HuH-7 (cell line): ENCODE measurements around the gene AGPAT1.
"Not testable (repeated sequence)": the region's sequence is repeated elsewhere in the genome, so short reads cannot be mapped to it uniquely, and the experiment has no call there.

Experiments used
- DNase-seq: peaks from one replicate; pipeline ENCODE4 v3.0.0; 2011; ENCODE audit warnings: low spot score

Gene AGPAT1, protein sequence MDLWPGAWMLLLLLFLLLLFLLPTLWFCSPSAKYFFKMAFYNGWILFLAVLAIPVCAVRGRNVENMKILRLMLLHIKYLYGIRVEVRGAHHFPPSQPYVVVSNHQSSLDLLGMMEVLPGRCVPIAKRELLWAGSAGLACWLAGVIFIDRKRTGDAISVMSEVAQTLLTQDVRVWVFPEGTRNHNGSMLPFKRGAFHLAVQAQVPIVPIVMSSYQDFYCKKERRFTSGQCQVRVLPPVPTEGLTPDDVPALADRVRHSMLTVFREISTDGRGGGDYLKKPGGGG

DNA sequence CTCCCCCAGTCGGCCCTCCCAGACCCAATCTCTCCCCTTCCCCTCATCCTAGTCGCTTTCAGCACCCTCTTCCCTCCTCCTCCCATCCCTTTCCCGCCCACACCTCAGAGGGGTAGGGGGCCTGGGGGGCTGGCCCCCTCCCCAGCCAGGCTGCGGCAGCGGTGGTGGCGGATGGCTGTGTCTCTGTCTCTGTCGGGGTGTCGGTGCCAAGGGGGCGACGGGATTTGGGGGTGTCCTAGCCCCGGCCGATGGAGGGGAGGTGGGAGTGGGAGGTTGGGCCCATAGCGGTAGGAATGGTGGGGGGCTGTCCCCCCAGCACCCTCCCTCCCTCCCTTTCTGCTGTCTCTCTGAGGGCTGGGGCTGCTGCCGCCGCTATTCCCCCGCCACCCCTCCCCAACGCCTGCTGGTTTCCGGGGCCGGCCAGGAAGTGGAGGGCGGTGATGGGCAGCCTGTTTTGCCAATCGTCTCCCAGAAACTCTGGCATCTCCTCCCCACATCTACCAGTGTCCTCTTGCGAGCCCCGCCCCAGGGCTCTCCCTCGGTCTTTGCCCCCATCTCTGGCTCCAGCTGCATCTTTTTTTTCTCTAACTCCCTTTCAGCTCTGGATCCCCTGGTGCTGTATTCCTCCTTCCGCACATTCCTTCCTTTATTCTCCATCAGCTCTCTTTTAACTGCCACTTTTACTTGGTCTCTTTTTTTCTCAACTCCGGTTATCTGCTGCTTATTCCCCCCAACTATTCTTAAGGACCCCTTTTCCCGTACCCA lies at the start of gene AGPAT1:
Gene AGPAT1, minus strand, starts transcription at position 374 of the 765 bp plus-strand sequence. CDS start 4,588 bp downstream, outside the sequence.
- DNase-seq = peak; percentile 93

DNA sequence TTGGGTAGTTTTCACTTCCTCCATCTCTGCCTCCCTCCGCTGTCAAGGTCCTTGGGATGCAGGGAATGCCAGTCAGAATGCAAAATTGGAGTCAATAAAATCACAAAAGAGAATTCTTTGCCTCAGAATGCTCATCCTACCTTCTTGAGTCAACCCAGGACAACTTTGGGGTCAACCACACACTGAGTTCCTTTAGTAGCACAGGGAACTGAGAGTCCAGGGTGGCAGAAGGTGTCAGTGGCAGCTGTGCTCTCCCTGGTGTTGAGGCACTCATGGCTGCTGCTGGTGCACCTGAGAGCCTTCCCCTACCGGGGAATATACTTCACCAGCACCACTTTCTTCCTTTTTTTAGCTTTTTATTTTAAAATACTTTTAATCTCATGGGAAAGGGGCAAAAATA lies 48.8 kb upstream of the AGPAT1 start:
- DNase-seq = no peak

DNA sequence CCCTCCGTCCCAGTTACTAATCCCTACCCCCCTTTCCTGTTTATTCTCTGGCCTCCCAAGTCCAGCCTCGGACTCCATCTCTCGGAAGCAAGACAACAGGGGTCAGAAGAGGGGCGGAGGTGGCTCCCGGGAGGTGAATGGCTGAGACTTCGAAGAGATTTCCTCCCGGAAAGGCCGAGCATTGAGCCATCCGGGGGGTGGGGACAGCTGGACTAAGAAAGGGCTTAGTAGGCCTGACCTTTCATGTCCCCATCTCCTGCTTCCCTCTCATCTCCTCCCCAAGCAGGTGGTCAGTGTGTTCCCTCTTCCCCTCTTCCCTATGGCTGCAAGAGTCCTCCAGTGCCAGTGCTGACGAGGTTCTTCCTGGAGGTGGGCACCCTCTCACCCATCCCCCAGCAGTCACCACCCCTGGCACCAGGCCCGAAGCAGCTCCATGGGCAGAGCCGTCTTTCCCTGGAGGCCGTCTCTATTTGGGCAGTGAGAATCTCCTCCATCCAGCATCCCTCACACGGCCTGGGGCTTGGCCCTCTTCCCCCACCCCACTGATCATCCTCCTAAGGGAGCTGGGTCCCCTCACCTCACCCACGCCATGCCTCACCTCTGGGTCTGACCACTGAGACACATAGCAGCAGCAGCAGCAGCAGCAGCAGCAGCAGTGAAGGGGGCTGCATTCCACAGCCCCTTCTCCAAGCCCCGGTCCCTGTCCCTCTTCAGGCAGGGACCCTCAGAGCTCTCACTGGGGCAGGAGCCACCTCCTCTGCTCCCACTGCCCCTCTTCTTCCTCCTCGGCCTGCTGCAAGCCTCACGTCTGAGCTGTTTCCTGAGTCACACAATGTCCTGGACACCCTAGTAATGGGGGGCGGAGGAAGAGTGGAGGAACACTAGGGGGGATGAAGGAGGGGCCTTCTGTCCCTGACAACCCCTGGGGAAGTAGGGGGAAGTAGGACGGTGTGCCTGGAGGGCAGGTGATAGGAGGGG lies 47.7 kb upstream of the AGPAT1 start, which contains the start of gene NOTCH4:
Gene NOTCH4, minus strand, starts transcription at position 810 of the 978 bp plus-strand sequence. Its CDS starts 139 bp downstream, at position 671.
- no peak for DNase-seq

DNA sequence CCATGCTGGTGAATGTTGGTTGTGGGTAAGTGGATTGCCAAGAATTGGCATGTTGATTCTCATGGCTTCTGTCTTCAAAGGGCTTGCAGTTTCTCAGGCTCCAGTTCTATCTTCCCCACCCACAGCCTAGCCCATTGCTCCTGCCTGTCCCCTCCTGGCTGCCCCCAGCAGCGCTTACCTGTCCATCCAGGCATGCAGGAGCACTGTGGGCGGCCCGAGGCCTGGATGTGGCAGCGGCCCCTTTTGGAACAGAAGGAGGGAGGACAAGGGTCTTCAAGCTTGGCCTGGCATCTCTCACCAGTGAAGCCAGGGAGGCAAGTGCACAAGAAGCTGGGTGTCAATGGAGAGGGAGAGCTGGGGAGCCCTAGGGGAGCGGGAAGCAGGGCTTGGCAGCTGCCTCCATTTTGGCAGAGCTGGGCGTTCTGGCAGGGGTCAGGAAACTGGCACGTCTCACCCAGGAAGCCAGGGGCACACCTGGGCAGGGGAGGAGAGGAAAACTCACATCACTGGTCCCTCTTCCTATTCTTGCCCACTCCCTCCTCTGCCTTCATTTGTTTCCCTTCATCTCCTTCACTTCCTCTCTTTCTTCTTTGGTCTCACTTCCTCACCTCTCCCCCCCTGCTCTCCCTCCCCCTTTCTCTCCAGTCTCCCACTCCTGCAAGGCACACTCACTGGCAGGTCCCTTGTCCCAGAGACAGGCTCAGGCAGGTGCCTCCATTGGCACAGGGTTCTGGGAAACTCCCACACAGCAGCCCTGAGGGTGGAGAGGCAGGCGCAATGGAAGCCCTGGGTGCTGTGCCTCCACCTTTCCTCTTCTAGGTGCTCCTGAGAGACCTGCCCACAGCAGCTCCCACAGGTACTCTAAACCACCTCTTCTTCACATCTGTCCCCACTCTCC lies 46.7 kb upstream of the AGPAT1 start:
- no peak for DNase-seq

DNA sequence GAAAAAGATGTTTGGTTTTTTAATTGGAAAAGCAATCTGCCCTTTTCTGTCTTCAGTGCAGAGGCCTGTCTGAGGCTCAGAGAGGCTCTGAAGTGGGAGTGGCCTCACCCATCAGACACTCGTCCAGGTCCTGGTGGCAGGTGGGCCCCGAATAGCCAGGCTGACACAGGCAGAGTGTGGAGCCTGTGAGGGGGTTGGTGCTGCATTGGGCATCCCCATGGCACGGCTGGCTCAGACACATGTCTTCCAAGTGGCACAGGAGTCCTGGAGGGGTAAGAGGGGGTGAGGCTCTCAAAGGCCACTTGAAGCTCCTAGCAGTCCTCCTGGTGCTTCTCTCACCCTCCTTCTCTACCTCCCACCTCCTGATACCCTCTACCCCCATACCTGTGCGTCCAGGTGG lies 44.1 kb upstream of the AGPAT1 start:
- DNase-seq = no peak

DNA sequence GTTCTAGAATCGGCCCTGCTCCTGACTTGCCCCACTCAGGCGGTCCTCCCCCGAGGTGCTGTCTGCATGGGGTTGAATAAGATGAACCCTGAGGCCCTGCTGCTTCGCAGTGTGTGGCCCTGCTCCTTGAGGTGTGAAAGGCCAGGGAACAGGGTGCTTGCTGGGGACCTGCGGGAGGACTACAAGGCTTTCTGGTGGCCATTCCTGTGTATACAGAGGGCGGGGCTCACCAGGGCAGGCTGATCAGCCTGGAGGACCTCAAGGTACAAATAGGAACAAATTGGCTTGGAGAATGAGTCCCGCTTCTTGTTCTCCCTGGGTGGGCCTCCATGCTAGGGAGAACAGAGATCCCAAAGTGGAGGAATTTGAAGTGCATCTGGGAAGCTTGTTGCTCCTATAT lies 42.3 kb upstream of the AGPAT1 start:
- DNase-seq = no peak

DNA sequence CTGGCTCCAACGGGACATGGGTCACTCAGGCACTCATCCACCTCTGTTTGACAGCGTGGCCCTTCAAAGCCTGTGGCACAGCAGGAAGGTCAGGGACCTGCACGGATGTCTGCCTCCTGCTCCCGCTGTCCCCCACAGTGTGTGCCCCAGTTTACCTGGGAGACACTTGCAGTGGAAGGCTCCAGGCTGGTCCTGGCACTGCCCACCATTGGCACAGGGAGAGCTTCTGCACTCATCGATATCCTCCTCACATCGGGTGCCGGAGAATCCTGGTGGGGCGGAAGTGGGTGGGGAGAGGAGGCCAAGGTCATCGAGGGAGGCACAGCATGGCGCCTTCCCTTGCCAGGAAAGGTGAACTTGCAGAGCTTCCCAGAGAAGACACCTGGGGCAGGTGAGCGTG lies 41.1 kb upstream of the AGPAT1 start:
- DNase-seq = no peak

DNA sequence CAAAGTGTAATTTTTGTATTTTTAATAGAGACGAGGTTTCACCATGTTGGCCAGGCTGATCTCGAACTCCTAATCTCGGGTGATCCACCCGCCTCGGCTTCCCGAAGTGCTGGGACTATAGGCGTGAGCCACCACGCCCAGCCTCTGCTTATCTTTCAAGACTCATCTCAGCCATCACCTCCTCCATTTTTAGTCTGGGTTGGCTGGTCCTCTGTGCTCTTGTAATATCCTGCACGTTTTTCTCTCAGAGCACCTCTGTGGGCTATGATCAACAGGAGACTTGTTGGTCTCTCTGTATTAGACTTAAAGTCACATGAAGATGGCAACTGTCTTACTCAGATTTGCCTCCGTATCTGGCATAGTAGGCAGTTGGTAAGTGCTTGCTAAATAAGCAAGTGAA lies 40.4 kb upstream of the AGPAT1 start:
- DNase-seq = no peak

DNA sequence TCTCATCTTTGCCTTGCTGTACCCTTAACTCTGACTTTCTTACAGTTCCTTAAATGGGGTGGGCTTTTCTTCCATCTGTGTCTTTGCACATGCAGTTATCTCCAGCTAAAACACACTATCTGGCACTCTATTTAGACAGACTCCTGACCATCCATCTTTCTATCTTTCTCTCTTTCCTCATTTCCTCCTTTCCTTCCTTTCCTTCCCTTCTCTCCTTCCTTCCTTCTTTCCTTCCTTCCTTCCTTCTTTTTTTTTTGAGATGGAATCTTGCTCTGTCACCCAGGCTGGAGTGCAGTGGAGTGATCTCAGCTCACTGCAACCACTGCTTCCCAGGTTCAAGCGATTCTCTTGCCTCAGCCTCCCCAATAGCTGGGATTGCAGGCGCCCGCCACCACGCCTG lies 39.7 kb upstream of the AGPAT1 start:
- DNase-seq = no peak

DNA sequence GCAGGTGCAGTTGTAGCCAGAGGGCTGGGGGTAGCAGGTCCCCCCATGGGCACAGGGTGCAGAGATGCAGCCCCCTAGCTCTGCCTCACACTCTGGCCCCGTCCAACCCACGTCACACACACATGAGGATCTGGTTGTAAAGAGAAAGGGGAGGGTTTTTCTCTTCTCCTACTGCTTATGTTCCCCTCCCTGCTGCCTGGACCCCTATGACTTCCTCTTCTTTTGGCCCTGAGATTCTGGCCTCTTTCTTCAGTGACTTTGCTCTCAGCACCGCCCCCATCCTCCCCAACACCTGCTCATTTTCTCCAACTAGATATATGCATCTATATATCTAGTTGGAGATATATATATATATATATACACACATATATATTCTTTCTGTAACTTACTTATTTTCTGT lies 38.2 kb upstream of the AGPAT1 start:
- DNase-seq = no peak

DNA sequence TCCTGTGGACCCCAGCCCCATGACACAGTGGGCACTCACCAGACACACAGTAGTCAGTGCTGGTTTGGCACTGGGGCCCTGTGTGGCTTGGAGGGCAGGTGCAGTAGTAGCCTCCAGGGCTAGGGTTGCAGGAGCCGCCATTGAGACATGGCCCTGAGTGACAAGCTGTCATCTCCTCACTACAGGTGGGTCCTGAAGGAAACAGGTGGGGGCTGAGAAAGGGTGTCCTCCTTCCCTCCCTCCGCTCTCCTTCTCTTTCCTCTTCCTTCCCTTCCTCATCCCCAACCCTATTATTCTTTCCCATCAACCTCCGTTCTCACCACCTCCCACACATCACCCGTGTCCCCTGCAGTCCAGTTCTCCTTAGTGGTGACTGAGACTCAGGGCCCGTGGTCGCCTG lies 37.8 kb upstream of the AGPAT1 start:
- no peak for DNase-seq

DNA sequence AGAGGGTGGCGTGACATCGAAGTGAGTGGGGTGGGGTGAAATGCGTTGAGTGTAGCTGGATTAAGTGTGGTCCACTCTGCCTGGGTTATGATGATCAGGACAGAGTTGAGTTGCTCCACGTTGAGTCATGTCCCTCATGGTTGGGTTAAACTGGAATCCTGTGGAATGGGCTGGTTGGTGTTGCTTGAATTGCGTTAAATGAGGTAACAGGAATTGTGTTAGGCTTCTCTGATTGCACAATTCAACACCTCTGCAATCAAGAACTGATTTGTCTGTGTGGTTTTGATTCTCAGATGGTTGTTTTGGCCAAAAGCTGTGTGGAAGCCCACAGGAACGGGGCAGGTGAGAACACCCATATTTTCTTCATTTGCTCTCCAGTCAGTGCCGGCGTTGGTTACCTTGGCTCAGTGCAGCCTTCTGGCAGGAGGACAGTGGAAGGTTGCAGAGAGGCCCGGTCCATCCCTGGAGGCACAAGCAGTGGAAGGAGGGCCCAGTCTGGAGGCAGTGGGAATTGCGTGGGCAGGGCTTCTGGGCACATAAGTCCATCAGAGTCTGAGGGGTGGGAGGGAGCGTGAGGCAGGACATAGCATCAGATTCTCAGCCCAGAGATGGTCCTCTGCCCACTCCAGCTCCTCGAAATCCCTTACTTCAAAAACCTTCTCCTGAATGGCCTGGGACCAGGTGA lies 36.3 kb upstream of the AGPAT1 start:
- no peak for DNase-seq

DNA sequence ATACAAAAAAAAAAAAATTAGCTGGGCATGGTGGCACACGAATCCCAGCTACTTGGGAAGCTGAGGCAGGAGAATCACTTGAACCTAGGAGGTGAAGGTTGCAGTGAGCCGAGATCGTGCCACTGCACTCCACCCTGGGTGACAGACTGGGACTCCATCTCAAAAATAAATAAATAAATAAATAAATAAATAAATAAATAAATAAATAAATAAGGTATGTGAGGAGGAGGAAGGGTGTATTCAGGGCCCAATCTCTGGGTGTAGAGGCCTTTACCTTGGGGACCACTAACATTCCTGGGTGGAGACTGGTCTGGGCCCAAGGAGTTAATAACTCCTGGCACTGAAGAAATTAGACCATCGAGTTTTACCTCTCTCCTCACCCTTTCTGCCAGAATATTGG lies 35.5 kb upstream of the AGPAT1 start:
- not testable (repeated sequence) for DNase-seq

DNA sequence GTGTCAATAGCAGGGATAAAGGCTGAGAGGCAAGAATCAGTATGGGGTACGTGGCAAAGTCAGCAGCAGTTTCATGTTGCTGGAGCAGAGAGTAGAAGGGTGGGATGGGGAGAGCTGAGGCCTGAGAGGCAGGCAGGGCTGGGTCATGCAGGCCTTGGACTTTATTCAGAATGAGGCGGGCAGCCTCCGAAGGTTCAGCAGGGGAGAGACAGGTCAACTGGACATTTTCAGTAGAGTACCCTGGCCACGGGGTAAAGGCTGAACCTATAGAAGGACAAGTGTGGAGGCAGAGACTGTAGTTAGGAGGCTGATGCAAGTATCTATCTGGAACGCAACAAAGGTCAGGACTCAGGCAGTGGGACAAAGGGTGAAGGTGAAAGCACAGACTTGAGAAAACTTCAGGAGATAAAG lies 34.3 kb upstream of the AGPAT1 start:
- DNase-seq = no peak

DNA sequence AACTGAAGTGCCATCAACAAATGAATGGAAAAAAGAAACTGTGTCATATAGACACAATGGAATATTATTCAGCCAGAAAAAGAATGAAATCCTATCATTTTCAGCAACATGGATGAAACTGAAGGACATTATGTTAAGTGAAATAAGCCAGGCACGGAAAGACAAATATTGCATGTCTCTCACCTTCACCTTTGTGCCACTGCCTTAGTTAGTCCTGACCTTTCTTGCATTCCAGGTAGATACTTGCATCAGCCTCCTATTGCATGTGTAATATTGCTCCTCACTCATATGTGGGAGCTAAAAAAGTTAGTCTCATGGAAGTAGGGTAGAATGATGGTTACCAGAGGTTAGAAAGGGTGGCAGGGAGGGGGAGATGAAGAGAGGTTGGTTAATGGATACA lies 33.1 kb upstream of the AGPAT1 start:
- DNase-seq = no peak

DNA sequence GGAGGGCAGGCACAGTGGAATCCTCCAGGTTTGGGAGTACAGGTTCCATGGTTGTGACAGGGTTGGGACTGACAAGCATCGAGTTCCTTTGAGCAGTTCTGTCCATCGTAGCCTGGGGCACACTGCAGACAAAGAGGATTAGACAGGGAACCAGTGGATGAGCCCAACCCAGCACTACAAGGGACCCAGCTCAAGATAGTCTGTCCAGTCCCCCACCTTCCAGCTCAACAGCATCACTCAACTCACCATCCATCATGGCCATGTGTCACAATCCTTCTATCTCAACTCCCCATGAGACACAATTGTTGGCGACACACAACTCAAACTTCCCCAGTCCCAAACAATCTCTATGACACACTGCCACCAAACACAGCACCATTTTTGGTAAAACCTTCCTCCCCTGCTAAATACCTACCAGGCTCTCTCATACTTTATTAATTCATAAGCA lies 28.4 kb upstream of the AGPAT1 start:
- DNase-seq = no peak

DNA sequence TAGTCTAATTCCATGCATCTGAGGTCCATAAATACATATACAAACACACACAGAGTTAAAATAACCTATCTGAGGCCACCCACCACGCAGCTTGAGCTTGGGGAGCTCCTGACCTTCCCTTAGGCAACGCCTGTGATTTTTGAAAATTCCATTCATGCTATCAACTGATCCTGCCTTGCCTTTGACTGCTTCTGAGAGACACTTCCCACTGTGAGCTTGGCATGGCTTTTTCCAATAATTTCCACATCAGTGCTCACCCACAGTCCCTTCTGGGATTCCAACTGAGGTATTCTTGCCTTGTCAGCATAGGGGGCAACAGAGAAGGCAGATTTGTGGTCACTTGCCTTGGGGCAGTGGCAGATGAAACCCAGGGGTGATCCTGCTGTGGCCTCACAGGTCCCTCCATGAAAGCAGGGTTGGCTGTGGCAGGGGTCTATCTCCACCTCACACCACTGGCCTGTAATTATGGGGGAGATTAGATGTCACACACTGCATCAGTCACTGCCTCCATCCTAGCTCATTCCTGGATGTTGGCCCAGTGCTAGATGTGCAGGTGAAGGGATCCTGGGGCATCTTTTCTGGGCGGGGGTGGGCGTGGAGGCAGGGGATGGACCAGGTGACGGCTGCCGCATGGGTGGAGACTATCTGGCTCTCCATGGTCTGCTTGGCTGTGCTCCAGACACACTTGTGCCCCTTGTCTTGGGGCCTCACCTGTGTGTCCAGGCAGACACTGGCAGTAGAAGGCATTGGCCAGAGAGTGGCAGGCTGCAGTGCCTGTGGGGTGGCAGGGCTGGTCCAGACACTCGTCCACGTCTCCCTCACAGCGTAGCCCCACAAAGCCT lies 27.8 kb upstream of the AGPAT1 start:
- DNase-seq = no peak

DNA sequence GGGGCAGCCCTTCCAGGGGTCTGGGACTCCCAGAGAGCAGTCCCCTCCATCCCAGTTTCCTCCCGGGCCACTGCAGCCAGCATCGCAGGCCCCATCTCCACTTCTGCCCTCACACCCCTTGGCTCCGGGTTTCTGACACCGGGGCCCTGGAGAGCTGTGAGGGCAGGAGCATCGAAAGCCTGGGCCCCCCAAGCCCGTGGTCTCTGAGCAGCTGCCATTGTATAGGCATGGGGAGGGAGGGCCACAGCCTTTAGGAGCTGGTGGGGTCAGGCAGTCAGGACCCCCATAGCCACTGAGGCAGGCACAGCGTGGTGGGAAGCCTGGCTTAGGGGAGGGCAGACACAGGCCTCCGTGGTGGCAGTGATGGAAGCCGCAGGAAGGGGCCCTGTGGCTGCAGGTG lies 26.3 kb upstream of the AGPAT1 start:
- no peak for DNase-seq

DNA sequence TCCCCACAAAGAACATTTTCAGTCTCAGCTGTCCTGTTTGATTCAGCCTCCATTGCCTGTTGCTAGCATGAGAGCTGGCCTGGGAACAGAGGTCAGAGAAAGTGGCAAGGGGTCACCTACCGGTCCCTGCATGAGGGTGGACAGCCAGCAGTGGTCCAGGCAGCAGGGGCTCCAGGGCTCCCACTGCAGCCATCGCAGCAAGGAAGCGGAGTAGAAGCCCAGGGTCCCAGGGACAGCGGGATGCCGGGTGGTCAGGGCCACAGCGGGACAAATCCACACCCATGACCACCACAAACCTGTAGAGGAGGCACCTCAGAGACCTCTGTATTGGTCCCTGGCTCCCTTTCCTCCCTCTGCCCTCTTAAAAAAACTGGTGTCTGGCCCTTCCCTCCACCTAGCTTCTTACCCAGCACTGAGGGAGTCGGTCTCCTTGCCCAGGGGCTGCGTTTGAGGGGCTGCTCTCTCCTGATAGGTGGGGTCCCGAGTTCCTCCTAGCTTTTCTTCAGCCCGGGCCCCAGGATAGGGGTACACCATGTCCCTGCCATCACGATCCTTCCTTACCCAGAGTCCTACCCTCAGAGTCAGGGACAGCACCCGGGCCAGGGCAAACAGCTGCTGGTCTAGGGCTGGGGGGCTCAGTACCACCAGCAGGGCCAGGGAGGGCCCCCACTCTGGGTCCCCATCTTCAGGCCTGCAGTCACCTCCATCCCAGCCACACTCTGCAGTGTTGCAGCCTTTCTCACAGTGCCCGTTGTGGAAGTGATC lies 25.0 kb upstream of the AGPAT1 start:
- no peak for DNase-seq
